ENCODE data around the gene PINK1. TPM values are rescaled to one million over a fixed set of nuclear protein-coding genes. Genes with fewer than 3 reads are reported as not detected.

Gene PINK1
- total RNA-seq, 1 experiment from 2014 or later = 17.0 TPM

DNA sequence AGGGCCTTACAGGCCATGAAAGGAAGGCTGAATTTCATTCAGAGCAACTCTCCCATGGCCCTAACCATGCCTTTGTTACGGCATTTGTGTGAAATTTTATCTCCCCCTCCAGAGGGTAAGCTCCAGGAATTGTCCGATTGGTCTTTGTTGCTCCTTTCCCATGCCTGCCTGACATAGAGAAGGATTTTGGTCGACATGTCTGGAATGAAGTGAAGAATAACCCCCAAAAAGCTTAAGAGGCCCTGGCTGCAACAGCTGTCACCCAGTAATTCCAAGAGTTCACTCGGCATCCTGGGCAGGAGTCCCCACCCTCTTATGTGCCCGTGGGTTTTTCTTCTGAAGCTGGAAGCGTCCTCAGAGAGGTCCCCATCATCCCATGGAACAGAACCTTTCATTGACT lies 23.7 kb upstream of the PINK1 start:
- Histone ChIP-seq H4K8ac (replicated peaks; ENCODE audit: insufficient read length, low read depth, low read length) (no peak overlapping the region), H3T11ph (ENCODE audit: low read length) (no peak overlapping the region), H3K79me1 (ENCODE audit: insufficient read depth, low read depth, low read length, poor library complexity, severe bottlenecking) (no peaks in the 10 kb centered on the region), H3K23me2 (ENCODE audit: insufficient read length, low read depth, low read length, poor library complexity, severe bottlenecking) (no peaks in the 10 kb centered on the region), H2BK12ac (ENCODE audit: insufficient read length, low read depth, low read length) (no peak overlapping the region), H4K5ac (ENCODE audit: insufficient read length, low read depth, low read length) (no peak overlapping the region), H3K4me2 (ENCODE audit: insufficient read depth, insufficient read length, low read length) (no peak overlapping the region), H3K79me2 (ENCODE audit: insufficient read depth, low read length) (no peaks in the 10 kb centered on the region), H2BK5ac (ENCODE audit: insufficient read length, low read length) (no peak overlapping the region), H3K4ac (ENCODE audit: low read depth, low read length) (no peak overlapping the region), H3K23ac (ENCODE audit: insufficient read length, low read depth, low read length) (no peak overlapping the region), H3K9ac (ENCODE audit: extremely low read depth, insufficient read length, low read length) (no peak overlapping the region), H3K56ac (ENCODE audit: insufficient read length, low read depth, low read length) (no peak overlapping the region), H3K27me3 (ENCODE audit: insufficient read depth, low read length) (no peaks in the 10 kb centered on the region), H3K27ac (ENCODE audit: insufficient read length, low read depth, low read length) (no peak overlapping the region), H2BK20ac (ENCODE audit: low read depth, low read length, poor library complexity, severe bottlenecking) (no peak overlapping the region), H2BK15ac (ENCODE audit: low read depth, low read length) (no peak overlapping the region), H2AK5ac (ENCODE audit: insufficient read length, low read length) (no peak overlapping the region), H3K9me3 (ENCODE audit: control insufficient read depth, low read depth, low read length) (no peaks in the 10 kb centered on the region), H2AFZ (ENCODE audit: low read length) (no peak overlapping the region), H3K4me1 (ENCODE audit: insufficient read depth, low read length) (peaks cover 5% of the 10 kb centered on the region; the same call in 1 of the 2 replicates), H3K18ac (ENCODE audit: insufficient read length, low read depth, low read length) (no peak overlapping the region), H4K20me1 (ENCODE audit: control insufficient read depth, insufficient read depth, insufficient read length) (no peaks in the 10 kb centered on the region), H2BK120ac (ENCODE audit: low read depth, low read length, poor library complexity, severe bottlenecking) (no peak overlapping the region), H4K91ac (ENCODE audit: insufficient read length, low read depth, low read length) (no peak overlapping the region), H3K14ac (ENCODE audit: insufficient read depth, low read length) (no peak overlapping the region)
- no peaks in the 10 kb centered on the region for H3K36me3 Mint-ChIP-seq (ENCODE audit: insufficient read depth in 1 of 3, low read depth in 3 of 3)
- TF ChIP-seq, protein P1, sequence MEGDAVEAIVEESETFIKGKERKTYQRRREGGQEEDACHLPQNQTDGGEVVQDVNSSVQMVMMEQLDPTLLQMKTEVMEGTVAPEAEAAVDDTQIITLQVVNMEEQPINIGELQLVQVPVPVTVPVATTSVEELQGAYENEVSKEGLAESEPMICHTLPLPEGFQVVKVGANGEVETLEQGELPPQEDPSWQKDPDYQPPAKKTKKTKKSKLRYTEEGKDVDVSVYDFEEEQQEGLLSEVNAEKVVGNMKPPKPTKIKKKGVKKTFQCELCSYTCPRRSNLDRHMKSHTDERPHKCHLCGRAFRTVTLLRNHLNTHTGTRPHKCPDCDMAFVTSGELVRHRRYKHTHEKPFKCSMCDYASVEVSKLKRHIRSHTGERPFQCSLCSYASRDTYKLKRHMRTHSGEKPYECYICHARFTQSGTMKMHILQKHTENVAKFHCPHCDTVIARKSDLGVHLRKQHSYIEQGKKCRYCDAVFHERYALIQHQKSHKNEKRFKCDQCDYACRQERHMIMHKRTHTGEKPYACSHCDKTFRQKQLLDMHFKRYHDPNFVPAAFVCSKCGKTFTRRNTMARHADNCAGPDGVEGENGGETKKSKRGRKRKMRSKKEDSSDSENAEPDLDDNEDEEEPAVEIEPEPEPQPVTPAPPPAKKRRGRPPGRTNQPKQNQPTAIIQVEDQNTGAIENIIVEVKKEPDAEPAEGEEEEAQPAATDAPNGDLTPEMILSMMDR (conservative IDR thresholded peaks at IDR 0.05) = no peak
- H3K4me3 Mint-ChIP-seq = no peak overlapping the region
- peaks cover 25 to 31% of the 10 kb centered on the region in 2 experiments for H3K4me1 Mint-ChIP-seq
- H3K27ac Mint-ChIP-seq = peak overlapping the region in 2 of 3 experiments; percentile 24 to 30; a peak in 1 of 7 replicates
- no CpG with 5 or more reads among the region's 6 CpGs for WGBS (ENCODE audit: extremely low coverage, insufficient read length, low lambda C conversion rate)
- DNase-seq = no peak
- peaks cover 2% of the 10 kb centered on the region for H3K27me3 Mint-ChIP-seq (ENCODE audit: low read depth)
- no peaks in the 10 kb centered on the region for H3K9me3 Mint-ChIP-seq
